GM12878 (cell line): ENCODE measurements around the gene KIF14. TPM values are rescaled to one million over a fixed set of nuclear protein-coding genes. Genes with fewer than 3 reads are reported as not detected.
A peak's percentile ranks its signal among the peaks of the same experiment; 100 is the strongest.

Experiments used
- ATAC-seq: fragments of 200-7000 bp; cut with Tn5 transposase; 3 replicates; pipeline ENCODE4 v1.9.1; 2020; ENCODE audit warnings: mild to moderate bottlenecking, moderate library complexity
- BruUV-seq: library from RNA; stranded (reverse); fragments of 400-500 nt; replicated peaks from 2 replicates; lab custom pipeline; 2021; lab: Mats Ljungman, UMichigan
- CTCF ChIA-PET: fragments of 300-600 bp; sonication (Branson Sonifier 250); formaldehyde crosslinking; extraction: SDS; loops from one replicate; lab custom pipeline; 2021; ENCODE audit warnings: inconsistent platforms; lab: Yijun Ruan, JAX
- POLR2A ChIA-PET: fragments of 350-600 bp; formaldehyde crosslinking; extraction: SDS; loops from one replicate; lab custom pipeline; 2021; ENCODE audit warnings: inconsistent platforms; lab: Charles Lee
- RAD21 ChIA-PET: fragments of 300-600 bp; sonication (Branson Sonifier 250); formaldehyde crosslinking; loops from one replicate; lab custom pipeline; 2023; ENCODE audit warnings: antibody characterized with exemption; ENCODE audit not compliant: unreplicated experiment; lab: Charles Lee
- SMC1A ChIA-PET: fragments of 300-600 bp; sonication (Branson Sonifier 250); formaldehyde crosslinking; loops from one replicate; lab custom pipeline; 2023; ENCODE audit not compliant: unreplicated experiment, uncharacterized antibody; lab: Charles Lee
- DNase-seq: peaks from one replicate; pipeline ENCODE4 v3.0.0-alpha.2; 2011; ENCODE audit warnings: low read depth, low spot score
- FAIRE-seq: peaks from 3 replicates; lab custom pipeline; 2011; peaks lifted over from hg19 to GRCh38; lab: Jason Lieb, UNC
- H2AFZ ChIP-seq: 2 replicates; pipeline ENCODE4 v1.6.0; 2011; ENCODE audit warnings: low read depth, low read length, control low read depth; ENCODE audit not compliant: control insufficient read depth
- H3K27ac ChIP-seq: 2 replicates; pipeline ENCODE4 v1.5.1; 2011; ENCODE audit warnings: control low read depth; ENCODE audit not compliant: control insufficient read depth, insufficient read depth
- H3K27me3 ChIP-seq, 2 experiments: replicated peaks in 1 of 2; 2 replicates each; pipeline versions ENCODE4 v1.6.0 to v1.6.1; 2011; ENCODE audit warnings: low read length in 1 of 2; ENCODE audit not compliant: control insufficient read depth in 2 of 2, insufficient read depth in 2 of 2
- H3K36me3 ChIP-seq, 2 experiments: 2 replicates each; pipeline ENCODE4 v1.5.1; 2011; ENCODE audit warnings: low read length in 1 of 2; ENCODE audit not compliant: control insufficient read depth in 2 of 2, insufficient read depth in 2 of 2
- H3K4me1 ChIP-seq: 2 replicates; pipeline ENCODE4 v1.6.1; 2011; ENCODE audit warnings: mild to moderate bottlenecking, low read length, moderate library complexity, mixed read lengths; ENCODE audit not compliant: control insufficient read depth, insufficient read depth
- H3K4me2 ChIP-seq: 2 replicates; pipeline ENCODE4 v1.6.0; 2011; ENCODE audit warnings: control low read depth; ENCODE audit not compliant: control insufficient read depth, insufficient read depth
- H3K4me3 ChIP-seq: fragments of 200-600 bp; sonication (generic); 2 replicates; pipeline ENCODE4 v1.5.1; 2016
- H3K79me2 ChIP-seq: 2 replicates; pipeline ENCODE4 v1.6.0; 2011; ENCODE audit warnings: low read length; ENCODE audit not compliant: control insufficient read depth, insufficient read depth
- H3K9ac ChIP-seq: 2 replicates; pipeline ENCODE4 v1.8.0; 2011; ENCODE audit warnings: low read length, control low read depth, mixed read lengths; ENCODE audit not compliant: control insufficient read depth, insufficient read depth
- H3K9me3 ChIP-seq: replicated peaks from 3 replicates; pipeline ENCODE4 v1.5.1; 2011; ENCODE audit warnings: mild to moderate bottlenecking, low read length; ENCODE audit not compliant: control insufficient read depth, insufficient read depth
- H4K20me1 ChIP-seq: 2 replicates; pipeline ENCODE4 v1.6.0; 2011; ENCODE audit not compliant: control insufficient read depth, insufficient read depth
- ATF7 ChIP-seq: fragments of 450-650 bp; IDR thresholded peaks from 2 replicates; pipeline ENCODE4 v1.6.1; 2016; ENCODE audit warnings: low read depth, mild to moderate bottlenecking
- CREM ChIP-seq: IDR thresholded peaks from 2 replicates; pipeline ENCODE4 v1.6.1; 2014; ENCODE audit warnings: antibody characterized with exemption, low read depth
- E2F4 ChIP-seq: IDR thresholded peaks from 2 replicates; pipeline ENCODE4 v1.6.1; 2012; ENCODE audit warnings: low read depth, low read length, improper control_type of control experiment
- ESRRA ChIP-seq: IDR thresholded peaks from 2 replicates; pipeline ENCODE4 v1.6.1; 2012; ENCODE audit warnings: mild to moderate bottlenecking, low read length, improper control_type of control experiment
- HDGF ChIP-seq: fragments of 450-650 bp; IDR thresholded peaks from 2 replicates; pipeline ENCODE4 v1.6.1; 2016; ENCODE audit warnings: antibody characterized with exemption
- MEF2A ChIP-seq: IDR thresholded peaks from 2 replicates; pipeline ENCODE4 v1.6.1; 2011; ENCODE audit warnings: low read depth, mild to moderate bottlenecking, low read length, moderate library complexity; ENCODE audit not compliant: insufficient read depth
- PML ChIP-seq: IDR thresholded peaks from 2 replicates; pipeline ENCODE4 v1.6.1; 2012; ENCODE audit warnings: low read length, inconsistent platforms
- RCOR1 ChIP-seq: conservative IDR thresholded peaks from 2 replicates; pipeline ENCODE4 v1.6.1; 2012; ENCODE audit warnings: low read depth, low read length, improper control_type of control experiment
- RELA ChIP-seq: fragments of 450-650 bp; IDR thresholded peaks from 2 replicates; pipeline ENCODE4 v1.8.0; 2014; ENCODE audit warnings: borderline replicate concordance; ENCODE audit not compliant: partially characterized antibody
- SUPT20H ChIP-seq: IDR thresholded peaks from 2 replicates; pipeline ENCODE4 v1.6.1; 2011; ENCODE audit warnings: low read depth, mild to moderate bottlenecking, low read length, moderate library complexity, borderline replicate concordance; ENCODE audit not compliant: control insufficient read depth
- ZBTB11 ChIP-seq: fragments of 450-650 bp; formaldehyde crosslinking; IDR thresholded peaks from 2 replicates; pipeline ENCODE4 v1.5.0; 2022; ENCODE audit warnings: mild to moderate bottlenecking, missing genetic modification characterization
- ZBTB40 ChIP-seq: fragments of 450-650 bp; IDR thresholded peaks from 2 replicates; pipeline ENCODE4 v1.6.1; 2016; ENCODE audit warnings: mild to moderate bottlenecking, moderate library complexity, borderline replicate concordance
- WGBS: methylation state at CpG from one replicate; pipeline ENCODE4 v1.1.6; 2016; ENCODE audit warnings: low lambda C conversion rate; ENCODE audit not compliant: insufficient replicate concordance, insufficient coverage; ENCODE audit errors: missing lambda C conversion rate; 5-methylcytosine and 5-hydroxymethylcytosine counted together
- in situ Hi-C: fragments of 300-500 bp; cut with MboI; formaldehyde crosslinking; loops from 9 replicates; pipeline ENCODE4 v1.14.3; 2018; ENCODE audit warnings: mixed read lengths
- intact Hi-C: fragments of 100-400 bp; cut with micrococcal nuclease; formaldehyde crosslinking; loops from one replicate; pipeline ENCODE4 v1.14.2; 2022; ENCODE audit not compliant: unreplicated experiment
- polyA plus RNA-seq, 11 experiments: library from polyadenylated mRNA; depleted of rRNA in 4 of 11; unstranded in 6 of 11; stranded (reverse) in 5 of 11; fragments of >200 nt; fragmentation: Nextera tagmentation in 4 of 11; fragmentation: Illumina TruSeq in 1 of 11; extraction: Ambion mirVana in 4 of 11; extraction: Trizol in 1 of 11; gene quantifications; 1 replicate in 1 of 11; 2 replicates in 10 of 11; pipeline versions ENCODE4 v1.2.1 to v1.2.3, GENCODE V29; 2011 to 2016; ENCODE audit warnings: inconsistent platforms in 2 of 11, missing spikeins in 2 of 11, low read depth in 1 of 11
- total RNA-seq, 4 experiments: library from RNA; depleted of rRNA in 3 of 4; stranded (reverse); fragments of >200 nt in 3 of 4; fragmentation: Illumina TruSeq in 1 of 4; extraction: Trizol in 1 of 4; gene quantifications; 2 replicates each; pipeline versions ENCODE4 v1.2.1 to v1.2.3, GENCODE V29; 2013 to 2021
- TF ChIP-seq, protein P1 (sequence below): IDR thresholded peaks from 2 replicates; pipeline ENCODE4 v1.6.1; 2011; ENCODE audit warnings: borderline replicate concordance, low read depth, mild to moderate bottlenecking, moderate library complexity, mixed read lengths, low read length; ENCODE audit not compliant: insufficient read depth; ENCODE audit errors: extremely low read length

The KIF14 gene
- total and polyA plus RNA-seq, 10 of the 15 experiments (the other 5 are each of a cell fraction or from before 2014, with no cell fraction given) = 6.8 to 25.5 (median 14.4) TPM

GRCh38 chr1:200665861-200666260 is 45.3 kb upstream of the KIF14 start:
- FAIRE-seq (no peak), ATAC-seq (no peak), DNase-seq (no peak)
- Histone ChIP-seq H3K36me3 (peaks cover 0 to 16% of the 10 kb centered on the region in 2 experiments; a peak in 3 of 4 replicates), H3K79me2 (peaks cover 35% of the 10 kb centered on the region), H3K27me3 (no peaks in the 10 kb centered on the region), H3K27ac (no peak overlapping the region), H3K4me3 (peak overlapping the region; percentile 21; the same call in 1 of the 2 replicates), H3K9me3 (no peaks in the 10 kb centered on the region), H3K9ac (peak overlapping the region; percentile 33; the same call in 1 of the 2 replicates), H4K20me1 (no peaks in the 10 kb centered on the region), H3K4me1 (no peaks in the 10 kb centered on the region; the same call in none of the 2 replicates), H3K4me2 (peak overlapping the region; percentile 71), H2AFZ (no peak overlapping the region)
- in situ Hi-C loops (no loop called here), intact Hi-C loops (loop anchor here (5.0 kb wide), 2 partner anchors 76 to 314 kb away; no protein-coding TSS in a partner anchor)
- CTCF ChIA-PET = interaction anchor here (1.1 to 2.0 kb wide), 2 partner anchors 39 to 44 kb away, joined by 6 to 7 read pairs; no protein-coding TSS in a partner anchor
- no TSS peak for BruUV-seq
- POLR2A ChIA-PET = interaction anchor here (0.8 to 4.5 kb wide), 4 partner anchors 24 to 118 kb away, joined by 3 to 11 read pairs (median 6); no protein-coding TSS in a partner anchor
- 60% methylated on average over 2 of the region's 2 CpGs for WGBS
- SMC1A ChIA-PET = interaction anchor here (0.7 to 1.8 kb wide), 5 partner anchors 11 to 43 kb away, joined by 3 to 9 read pairs (median 4); no protein-coding TSS in a partner anchor
- RAD21 ChIA-PET = interaction anchor here (0.9 to 2.6 kb wide), 3 partner anchors 13 to 44 kb away, joined by 3 to 11 read pairs (median 4); no protein-coding TSS in a partner anchor
- TF ChIP-seq HDGF (no peak), SUPT20H (no peak), RELA (no peak), E2F4 (no peak), ZBTB40 (no peak), ESRRA (no peak), ZBTB11 (CRISPR knock-in tag) (no peak), RCOR1 (no peak), MEF2A (no peak), ATF7 (no peak), PML (no peak), CREM (no peak)
- TF ChIP-seq, protein P1, sequence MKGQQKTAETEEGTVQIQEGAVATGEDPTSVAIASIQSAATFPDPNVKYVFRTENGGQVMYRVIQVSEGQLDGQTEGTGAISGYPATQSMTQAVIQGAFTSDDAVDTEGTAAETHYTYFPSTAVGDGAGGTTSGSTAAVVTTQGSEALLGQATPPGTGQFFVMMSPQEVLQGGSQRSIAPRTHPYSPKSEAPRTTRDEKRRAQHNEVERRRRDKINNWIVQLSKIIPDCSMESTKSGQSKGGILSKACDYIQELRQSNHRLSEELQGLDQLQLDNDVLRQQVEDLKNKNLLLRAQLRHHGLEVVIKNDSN = no peak
